DOHH2 (cell line): ENCODE results near the gene SCIN.

Experiments used
- H3F3A ChIP-seq: fragments of 200-600 bp; sonication (generic), shearing (Covaris generic); 2 replicates; pipeline ENCODE4 v1.6.0; 2016; ENCODE audit warnings: antibody characterized with exemption, mild to moderate bottlenecking; ENCODE audit not compliant: control insufficient read depth, insufficient read depth
- H3K27ac ChIP-seq: fragments of 200-600 bp; sonication (generic); 2 replicates; pipeline ENCODE4 v1.5.1; 2014; ENCODE audit warnings: low read depth, mild to moderate bottlenecking, low read length, moderate library complexity
- H3K27me3 ChIP-seq: fragments of 200-600 bp; sonication (generic); 2 replicates; pipeline ENCODE4 v1.6.1; 2014; ENCODE audit warnings: mild to moderate bottlenecking, low read length, mixed read lengths; ENCODE audit not compliant: control insufficient read depth
- H3K36me3 ChIP-seq: fragments of 200-600 bp; sonication (generic); 2 replicates; pipeline ENCODE4 v1.6.1; 2014; ENCODE audit warnings: mild to moderate bottlenecking, low read length, moderate library complexity, mixed read lengths; ENCODE audit not compliant: control insufficient read depth
- H3K4me1 ChIP-seq: fragments of 200-600 bp; sonication (generic); 2 replicates; pipeline ENCODE4 v1.6.1; 2014; ENCODE audit warnings: mild to moderate bottlenecking, low read length, mixed read lengths; ENCODE audit not compliant: control insufficient read depth
- H3K4me2 ChIP-seq: fragments of 200-600 bp; sonication (generic); 2 replicates; pipeline ENCODE4 v1.6.0; 2014; ENCODE audit warnings: mild to moderate bottlenecking, low read length, moderate library complexity
- H3K4me3 ChIP-seq: fragments of 200-600 bp; sonication (generic); 2 replicates; pipeline ENCODE4 v1.5.1; 2014; ENCODE audit warnings: mild to moderate bottlenecking, low read length, mixed read lengths
- H3K79me2 ChIP-seq: fragments of 200-600 bp; sonication (generic); 2 replicates; pipeline ENCODE4 v1.6.1; 2014; ENCODE audit warnings: mild to moderate bottlenecking, low read length, mixed read lengths; ENCODE audit not compliant: control insufficient read depth
- H3K9me2 ChIP-seq: fragments of 200-600 bp; sonication (generic); replicated peaks from 2 replicates; pipeline ENCODE4 v1.6.1; 2014; ENCODE audit warnings: mild to moderate bottlenecking, low read length, mixed read lengths; ENCODE audit not compliant: control insufficient read depth
- H3K9me3 ChIP-seq: fragments of 200-600 bp; sonication (generic); 2 replicates; pipeline ENCODE4 v1.6.1; 2014; ENCODE audit warnings: antibody characterized with exemption, low read length, mixed read lengths; ENCODE audit not compliant: control insufficient read depth, insufficient read depth
- H4K20me1 ChIP-seq: fragments of 200-600 bp; sonication (generic); 2 replicates; pipeline ENCODE4 v1.6.0; 2014; ENCODE audit warnings: low read depth, mild to moderate bottlenecking, antibody characterized with exemption, low read length, moderate library complexity; ENCODE audit not compliant: control insufficient read depth, insufficient read depth
- CTCF ChIP-seq: fragments of 200-600 bp; sonication (generic); IDR thresholded peaks from one replicate; pipeline ENCODE4 v1.5.1; 2014; ENCODE audit warnings: antibody characterized with exemption, mild to moderate bottlenecking, low read depth, low read length; ENCODE audit not compliant: poor library complexity, severe bottlenecking
- EZH2phosphoT487 ChIP-seq: fragments of 200-600 bp; sonication (generic); IDR thresholded peaks from 2 replicates; pipeline ENCODE4 v1.6.1; 2017; ENCODE audit warnings: borderline replicate concordance, mild to moderate bottlenecking, antibody characterized with exemption, low read length, moderate library complexity, mixed read lengths

The SCIN gene

GRCh38 chr7:12549106-12549505, 21.4 kb upstream of the SCIN start:
- no peak overlapping the region for H3K27ac ChIP-seq
- no peak overlapping the region for H3K4me2 ChIP-seq
- no peak for TF ChIP-seq EZH2phosphoT487
- no peak for TF ChIP-seq CTCF
- no peaks in the 10 kb centered on the region for H3K9me3 ChIP-seq
- no peaks in the 10 kb centered on the region for H3K4me1 ChIP-seq
- H3K27me3 ChIP-seq: no peaks in the 10 kb centered on the region
- H3K9me2 ChIP-seq: 0 out of 2 replicates have a peak, but pooled peaks cover 2% of the 10 kb centered on the region
- H3F3A ChIP-seq: no peaks in the 10 kb centered on the region
- H4K20me1 ChIP-seq: no peaks in the 10 kb centered on the region
- no peaks in the 10 kb centered on the region for H3K36me3 ChIP-seq
- H3K79me2 ChIP-seq: no peaks in the 10 kb centered on the region
- H3K4me3 ChIP-seq: no peak overlapping the region

- Histone ChIP-seq H3K4me1 (no peaks in the 10 kb centered on the region), H3K4me3 (no peak overlapping the region), H3K36me3 (no peaks in the 10 kb centered on the region), H3K27ac (no peak overlapping the region), H3K4me2 (no peak overlapping the region), H3F3A (no peaks in the 10 kb centered on the region), H3K27me3 (no peaks in the 10 kb centered on the region), H3K9me2 (0 out of 2 replicates have a peak, but pooled peaks cover 2% of the 10 kb centered on the region), H3K79me2 (no peaks in the 10 kb centered on the region), H3K9me3 (no peaks in the 10 kb centered on the region), H4K20me1 (no peaks in the 10 kb centered on the region)
- TF ChIP-seq CTCF (no peak), EZH2phosphoT487 (no peak)
Observed at GRCh38 chr7:12550956-12551355, 19.6 kb upstream of the SCIN start.

GRCh38 chr7:12552876-12553275, 17.6 kb upstream of the SCIN start:
- Histone ChIP-seq H3K9me3 (no peaks in the 10 kb centered on the region; the same call in 1 of the 2 replicates), H3F3A (no peaks in the 10 kb centered on the region), H3K79me2 (no peaks in the 10 kb centered on the region), H4K20me1 (no peaks in the 10 kb centered on the region), H3K4me2 (no peak overlapping the region), H3K4me3 (no peak overlapping the region), H3K4me1 (no peaks in the 10 kb centered on the region), H3K27me3 (no peaks in the 10 kb centered on the region), H3K9me2 (0 out of 2 replicates have a peak, but pooled peaks cover 2% of the 10 kb centered on the region), H3K27ac (no peak overlapping the region), H3K36me3 (no peaks in the 10 kb centered on the region)
- no peak for TF ChIP-seq EZH2phosphoT487
- no peak for TF ChIP-seq CTCF

GRCh38 chr7:12553416-12553815, 17.1 kb upstream of the SCIN start:
- TF ChIP-seq CTCF: no peak
- TF ChIP-seq EZH2phosphoT487: no peak
- Histone ChIP-seq H3K27me3 (no peaks in the 10 kb centered on the region), H3K9me2 (0 out of 2 replicates have a peak, but pooled peaks cover 2% of the 10 kb centered on the region), H3K4me3 (no peak overlapping the region), H3K79me2 (no peaks in the 10 kb centered on the region), H4K20me1 (no peaks in the 10 kb centered on the region), H3K27ac (no peak overlapping the region), H3K9me3 (no peaks in the 10 kb centered on the region; the same call in 1 of the 2 replicates), H3K4me1 (no peaks in the 10 kb centered on the region), H3K36me3 (no peaks in the 10 kb centered on the region), H3K4me2 (no peak overlapping the region), H3F3A (no peaks in the 10 kb centered on the region)
